GM18861 (cell line): ENCODE results near the gene ZCCHC14.

Experiments used
- ATAC-seq: cut with Tn5 transposase; IDR thresholded peaks from one replicate; pipeline ENCODE4 v1.9.1; 2021; ENCODE audit not compliant: unreplicated experiment

ZCCHC14 gene

GRCh38 chr16:87435372-87436224 is 57.2 kb downstream of the ZCCHC14 start:
- no peak for ATAC-seq

GRCh38 chr16:87434146-87434667 is 58.6 kb downstream of the ZCCHC14 start:
- ATAC-seq: no peak

- ATAC-seq: no peak
These were observed 60.4 kb downstream of the ZCCHC14 start for GRCh38 chr16:87432330-87432915.

- ATAC-seq: no peak
These were observed 60.9 kb downstream of the ZCCHC14 start for GRCh38 chr16:87431926-87432325.

- ATAC-seq: no peak
These were observed 66.2 kb downstream of the ZCCHC14 start for GRCh38 chr16:87426423-87427215.

GRCh38 chr16:87425941-87426340 is 66.9 kb downstream of the ZCCHC14 start:
- ATAC-seq: no peak

GRCh38 chr16:87424266-87424665 is 68.6 kb downstream of the ZCCHC14 start:
- ATAC-seq: no peak

GRCh38 chr16:87423429-87423828 is 69.4 kb downstream of the ZCCHC14 start:
- no peak for ATAC-seq

- ATAC-seq: no peak
These were observed 70.7 kb downstream of the ZCCHC14 start for GRCh38 chr16:87422106-87422505.

GRCh38 chr16:87421003-87421912 is 71.6 kb downstream of the ZCCHC14 start:
- no peak for ATAC-seq

GRCh38 chr16:87420026-87421002 is 72.5 kb downstream of the ZCCHC14 start:
- no peak for ATAC-seq

- ATAC-seq: no peak
These were observed 74.2 kb downstream of the ZCCHC14 start for GRCh38 chr16:87418644-87419043.

GRCh38 chr16:87418216-87418615 is 74.6 kb downstream of the ZCCHC14 start:
- no peak for ATAC-seq

GRCh38 chr16:87417528-87417910 is 75.3 kb downstream of the ZCCHC14 start:
- no peak for ATAC-seq

GRCh38 chr16:87416826-87417527 is 75.8 kb downstream of the ZCCHC14 start:
- no peak for ATAC-seq

- ATAC-seq: no peak
These were observed 77.4 kb downstream of the ZCCHC14 start for GRCh38 chr16:87415441-87415840.

GRCh38 chr16:87414251-87414680 is 78.6 kb downstream of the ZCCHC14 start:
- no peak for ATAC-seq

GRCh38 chr16:87412996-87413421 is 79.8 kb downstream of the ZCCHC14 start:
- no peak for ATAC-seq
